ENCODE data around the gene ATF4. TPM values are rescaled to one million over a fixed set of nuclear protein-coding genes. Genes with fewer than 3 reads are reported as not detected.

The ATF4 gene
- total and polyA plus RNA-seq, 2 of the 8 experiments (the other 6 are each of a cell fraction or from before 2014, with no cell fraction given): 553 to 704 TPM

- TF ChIP-seq CHD7 (IDR thresholded peaks at IDR 0.05; ENCODE audit: insufficient replicate concordance, low read length): no peak
- no peak for TF ChIP-seq CBX8 (IDR thresholded peaks at IDR 0.05; ENCODE audit: borderline replicate concordance, low read depth, low read length)
- no peak for TF ChIP-seq E2F6 (IDR thresholded peaks at IDR 0.05)
- TF ChIP-seq KDM1A (IDR thresholded peaks at IDR 0.05; ENCODE audit: borderline replicate concordance, low read length): no peak
- TF ChIP-seq SIRT6 (IDR thresholded peaks at IDR 0.05; ENCODE audit: low read length): no peak
- no peak for TF ChIP-seq BRCA1 (IDR thresholded peaks at IDR 0.05; ENCODE audit: low read depth, low read length)
- TF ChIP-seq CHD2 (IDR thresholded peaks at IDR 0.05; ENCODE audit: low read length): no peak
- no peak for TF ChIP-seq EZH2 (IDR thresholded peaks at IDR 0.05; ENCODE audit: low read depth, low read length, severe bottlenecking)
- no peak for TF ChIP-seq KDM4A (IDR thresholded peaks at IDR 0.05; ENCODE audit: low read depth, low read length, severe bottlenecking)
- no peak for TF ChIP-seq RNF2 (IDR thresholded peaks at IDR 0.05; ENCODE audit: borderline replicate concordance, low read depth, low read length, missing control alignments, poor library complexity, severe bottlenecking)
- TF ChIP-seq TEAD4 (IDR thresholded peaks at IDR 0.05; ENCODE audit: low read depth, low read length): no peak
These were observed 16.3 kb upstream of the ATF4 start (continued) for GRCh38 chr22:39504071-39504470.

Data from H1 (cell line).